Karpas-422 (cell line): Measurements from ENCODE around the gene NQO1. TPM values are rescaled to one million over a fixed set of nuclear protein-coding genes. Genes with fewer than 3 reads are reported as not detected.

ENCODE experiments used
- DNase-seq: peaks from one replicate; pipeline ENCODE4 v3.0.0-alpha.2; 2015
- H2AFZ ChIP-seq: fragments of 200-600 bp; sonication (generic); 2 replicates; pipeline ENCODE4 v1.6.1; 2014; ENCODE audit warnings: antibody characterized with exemption, low read length, mixed read lengths
- H3K27ac ChIP-seq: fragments of 200-600 bp; sonication (generic); 2 replicates; pipeline ENCODE4 v1.5.1; 2014; ENCODE audit warnings: mild to moderate bottlenecking, low read length, moderate library complexity
- H3K27me3 ChIP-seq: fragments of 200-600 bp; sonication (generic); 2 replicates; pipeline ENCODE4 v1.6.1; 2014; ENCODE audit warnings: low read length, mixed read lengths
- H3K36me3 ChIP-seq: fragments of 200-600 bp; sonication (generic); 2 replicates; pipeline ENCODE4 v1.6.1; 2014; ENCODE audit warnings: low read length, mixed read lengths; ENCODE audit not compliant: insufficient read depth
- H3K4me1 ChIP-seq: fragments of 200-600 bp; sonication (generic); 2 replicates; pipeline ENCODE4 v1.6.1; 2014; ENCODE audit warnings: mild to moderate bottlenecking, low read length, mixed read lengths
- H3K4me2 ChIP-seq: fragments of 200-600 bp; sonication (generic); 2 replicates; pipeline ENCODE4 v1.6.1; 2014; ENCODE audit warnings: low read length, low read depth, mild to moderate bottlenecking; ENCODE audit not compliant: poor library complexity, severe bottlenecking
- H3K4me3 ChIP-seq: fragments of 200-600 bp; sonication (generic); 2 replicates; pipeline ENCODE4 v1.5.1; 2014; ENCODE audit warnings: mild to moderate bottlenecking, antibody characterized with exemption, low read length, mixed read lengths
- H3K79me2 ChIP-seq: fragments of 200-600 bp; sonication (generic); 2 replicates; pipeline ENCODE4 v1.6.1; 2014; ENCODE audit warnings: mild to moderate bottlenecking, low read length, mixed read lengths
- H3K9ac ChIP-seq: fragments of 200-600 bp; sonication (generic); 2 replicates; pipeline ENCODE4 v1.6.0; 2014; ENCODE audit warnings: low read length
- H3K9me2 ChIP-seq: fragments of 200-600 bp; sonication (generic), shearing (Covaris generic); replicated peaks from 2 replicates; pipeline ENCODE4 v1.6.0; 2014; ENCODE audit warnings: mild to moderate bottlenecking, low read length, moderate library complexity; ENCODE audit not compliant: insufficient read depth
- H3K9me3 ChIP-seq: fragments of 300-700, 200-600 bp; sonication (generic); 2 replicates; pipeline ENCODE4 v1.6.1; 2014; ENCODE audit warnings: low read length, mixed read lengths
- H4K20me1 ChIP-seq: fragments of 200-600 bp; sonication (generic); 2 replicates; pipeline ENCODE4 v1.6.1; 2014; ENCODE audit warnings: mild to moderate bottlenecking, antibody characterized with exemption, low read length, low read depth; ENCODE audit not compliant: insufficient read depth
- total RNA-seq: library from RNA; depleted of rRNA; stranded (reverse); fragments of >200 nt; shearing (Covaris generic); gene quantifications from 2 replicates; pipeline ENCODE4 v1.2.3, GENCODE V29; 2014; ENCODE audit warnings: low replicate concordance; rRNA removed

Gene NQO1
- 16.2 and 19.0 TPM in 2 replicates for total RNA-seq

DNA sequence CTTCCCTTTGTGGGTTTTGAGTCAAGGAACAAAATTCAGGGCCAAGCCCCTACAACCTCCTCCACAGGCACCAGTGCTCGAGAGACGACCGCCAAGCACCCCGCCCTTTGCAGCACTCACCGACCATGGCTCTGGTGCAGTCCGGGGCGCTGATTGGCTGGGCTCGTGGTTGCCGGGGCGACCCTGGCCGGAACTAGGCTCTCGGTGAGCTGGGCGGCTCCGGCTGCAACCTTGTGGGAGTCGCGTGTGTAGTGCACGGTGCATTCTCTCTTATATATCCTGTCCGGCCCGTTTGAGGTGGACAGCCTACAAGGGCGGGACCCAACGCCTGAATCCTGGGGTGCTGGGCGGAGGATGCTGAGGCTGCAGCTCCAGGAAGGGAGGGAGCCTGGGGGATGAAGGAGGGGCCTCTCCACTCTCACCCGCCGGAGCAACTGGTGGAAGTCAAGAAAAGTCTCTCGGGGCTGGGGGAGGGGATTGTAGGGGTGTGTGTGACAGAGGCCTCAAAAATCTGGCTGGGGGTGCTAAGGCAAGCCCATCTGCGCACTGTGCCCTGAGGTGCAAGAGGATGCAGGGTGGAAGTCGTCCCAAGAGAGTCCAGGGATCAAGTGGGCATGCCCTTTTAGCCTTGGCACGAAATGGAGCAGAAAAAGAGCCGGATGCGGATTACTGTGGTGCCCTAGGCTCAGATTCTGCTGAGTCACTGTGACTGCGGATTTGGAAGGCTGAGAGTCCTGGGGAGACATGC is at the start of gene NQO1:
TSS of gene NQO1 (minus strand) at position 248 of the 748 bp plus-strand sequence. CDS start at position 127, 121 bp downstream.
- Histone ChIP-seq H4K20me1 (no peaks in the 10 kb centered on the region), H3K9me3 (no peaks in the 10 kb centered on the region), H3K27me3 (no peaks in the 10 kb centered on the region), H3K27ac (peak within 1 kb of the TSS; percentile 86), H3K79me2 (peaks cover 8% of the 10 kb centered on the region; the same call in 1 of the 2 replicates), H3K9me2 (no peaks in the 10 kb centered on the region), H3K9ac (peak within 1 kb of the TSS; percentile 76), H3K4me3 (peak within 1 kb of the TSS; percentile 71), H3K4me1 (peaks cover 32% of the 10 kb centered on the region), H3K4me2 (peak within 1 kb of the TSS; percentile 88), H3K36me3 (no peaks in the 10 kb centered on the region), H2AFZ (peak within 1 kb of the TSS; percentile 46)
- DNase-seq: peak; percentile 97

DNA sequence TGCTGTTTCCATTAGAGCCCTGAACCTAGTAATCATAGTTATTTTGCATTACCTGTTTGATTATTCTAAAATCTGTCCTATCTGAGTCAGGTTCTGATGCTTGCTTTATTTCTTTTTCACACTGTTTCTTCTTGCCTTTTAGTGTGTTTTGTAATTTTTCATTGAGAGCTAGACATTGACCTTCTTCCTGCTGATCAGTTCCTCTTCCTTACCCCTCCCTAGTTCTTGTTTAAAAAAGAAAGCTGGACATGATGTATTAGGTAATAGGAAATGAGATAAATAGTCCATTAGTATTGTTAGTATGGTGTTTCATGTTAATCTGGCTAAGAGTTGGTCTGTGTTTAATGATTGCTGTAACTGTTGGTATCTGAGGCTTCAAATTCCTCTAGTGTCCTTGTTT is 49.2 kb upstream of the NQO1 start:
- Histone ChIP-seq H4K20me1 (no peaks in the 10 kb centered on the region), H3K36me3 (peaks cover 17% of the 10 kb centered on the region), H2AFZ (no peak overlapping the region), H3K27ac (peak overlapping the region; percentile 83; the same call in 1 of the 2 replicates), H3K9ac (no peak overlapping the region), H3K79me2 (peaks cover 77% of the 10 kb centered on the region), H3K4me3 (no peak overlapping the region), H3K9me3 (peaks cover 15% of the 10 kb centered on the region; the same call in 1 of the 2 replicates), H3K9me2 (no peaks in the 10 kb centered on the region), H3K4me1 (peaks cover 45% of the 10 kb centered on the region), H3K27me3 (no peaks in the 10 kb centered on the region), H3K4me2 (no peak overlapping the region)
- DNase-seq: no peak

DNA sequence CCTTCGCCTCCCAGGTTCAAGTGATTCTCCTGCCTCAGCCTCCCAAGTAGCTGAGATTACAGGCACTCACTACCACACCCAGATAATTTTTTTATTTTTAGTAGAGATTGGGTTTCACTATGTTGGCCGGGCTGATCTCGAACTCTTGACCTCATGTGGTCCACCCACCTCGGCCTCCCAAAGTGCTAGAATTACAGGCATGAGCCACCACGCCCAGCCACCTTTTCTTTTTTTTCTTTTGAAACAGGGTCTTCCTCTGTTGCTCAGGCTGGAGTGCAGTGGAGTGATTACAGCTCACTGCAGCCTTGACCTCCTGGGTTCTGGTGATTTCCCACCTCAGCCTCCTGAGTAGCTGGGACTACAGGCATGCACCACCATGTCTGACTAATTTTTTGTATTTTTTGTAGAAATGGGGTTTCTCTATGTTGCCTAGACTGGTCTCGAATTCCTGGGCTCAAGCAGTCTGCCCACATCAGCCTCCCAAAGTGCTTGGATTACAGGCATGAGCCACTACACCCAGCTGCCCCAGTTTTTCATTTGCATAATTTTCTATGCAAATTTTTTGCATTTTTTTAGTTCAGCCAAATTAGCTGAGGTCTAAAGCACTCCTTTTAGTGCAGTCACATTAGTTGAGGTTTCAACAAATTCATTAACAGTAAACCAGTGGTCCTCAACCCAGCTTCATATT is 47.0 kb upstream of the NQO1 start:
- peaks cover 15% of the 10 kb centered on the region; the same call in 1 of the 2 replicates for H3K9me3 ChIP-seq
- H2AFZ ChIP-seq: no peak overlapping the region
- H4K20me1 ChIP-seq: no peaks in the 10 kb centered on the region
- DNase-seq: peak; percentile 92
- H3K9me2 ChIP-seq: no peaks in the 10 kb centered on the region
- H3K4me2 ChIP-seq: peak overlapping the region; percentile 51
- peak overlapping the region; percentile 28; the same call in 1 of the 2 replicates for H3K4me3 ChIP-seq
- H3K27me3 ChIP-seq: no peaks in the 10 kb centered on the region
- peaks cover 17% of the 10 kb centered on the region for H3K36me3 ChIP-seq
- H3K79me2 ChIP-seq: peaks cover 81% of the 10 kb centered on the region
- H3K4me1 ChIP-seq: peaks cover 62% of the 10 kb centered on the region
- peak overlapping the region; percentile 83 for H3K27ac ChIP-seq
- H3K9ac ChIP-seq: peak overlapping the region; percentile 11

DNA sequence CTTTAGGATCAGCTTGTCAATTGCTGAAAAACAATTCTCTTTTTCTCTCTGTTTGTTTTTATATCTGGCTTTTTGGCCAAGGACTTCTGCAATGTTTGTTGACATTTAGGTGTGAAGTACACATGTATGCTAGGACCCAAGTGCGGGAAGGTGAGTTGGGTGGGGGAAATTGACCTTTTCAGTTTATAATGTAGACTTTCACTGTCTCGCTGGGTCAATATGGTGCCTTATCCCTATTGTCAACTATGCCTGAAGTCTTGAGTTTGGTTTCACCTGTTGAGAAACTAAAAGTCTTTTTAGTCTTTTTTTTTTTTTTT is 45.2 kb upstream of the NQO1 start:
- H3K36me3 ChIP-seq: peaks cover 17% of the 10 kb centered on the region
- H3K9ac ChIP-seq: no peak overlapping the region
- H3K9me2 ChIP-seq: no peaks in the 10 kb centered on the region
- H3K27ac ChIP-seq: peak overlapping the region; percentile 42
- DNase-seq: no peak
- H3K4me2 ChIP-seq: no peak overlapping the region
- H3K4me1 ChIP-seq: peaks cover 70% of the 10 kb centered on the region
- H3K79me2 ChIP-seq: peaks cover 85% of the 10 kb centered on the region
- H3K27me3 ChIP-seq: no peaks in the 10 kb centered on the region
- no peaks in the 10 kb centered on the region for H4K20me1 ChIP-seq
- H2AFZ ChIP-seq: no peak overlapping the region
- peaks cover 15% of the 10 kb centered on the region; the same call in 1 of the 2 replicates for H3K9me3 ChIP-seq
- H3K4me3 ChIP-seq: no peak overlapping the region

DNA sequence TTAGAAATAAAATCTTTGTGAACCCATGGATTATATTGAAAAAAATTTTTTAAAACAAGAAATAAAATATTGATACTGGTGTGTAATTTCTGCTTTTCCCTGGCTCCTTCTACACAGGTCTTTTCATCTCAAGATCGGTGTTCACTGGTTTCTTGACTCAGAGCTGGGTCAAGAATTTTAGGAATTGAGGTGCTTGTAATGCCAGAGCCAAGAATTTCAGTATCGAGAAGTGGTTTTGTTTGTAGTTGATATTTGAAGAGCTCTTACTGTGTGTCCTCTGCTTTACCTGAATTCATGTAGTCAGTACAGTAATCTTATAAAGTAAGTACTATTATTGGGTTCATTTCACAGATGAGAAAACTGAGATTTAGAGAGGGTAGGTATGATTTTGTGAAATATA is 43.0 kb upstream of the NQO1 start:
- no peaks in the 10 kb centered on the region for H3K27me3 ChIP-seq

DNA sequence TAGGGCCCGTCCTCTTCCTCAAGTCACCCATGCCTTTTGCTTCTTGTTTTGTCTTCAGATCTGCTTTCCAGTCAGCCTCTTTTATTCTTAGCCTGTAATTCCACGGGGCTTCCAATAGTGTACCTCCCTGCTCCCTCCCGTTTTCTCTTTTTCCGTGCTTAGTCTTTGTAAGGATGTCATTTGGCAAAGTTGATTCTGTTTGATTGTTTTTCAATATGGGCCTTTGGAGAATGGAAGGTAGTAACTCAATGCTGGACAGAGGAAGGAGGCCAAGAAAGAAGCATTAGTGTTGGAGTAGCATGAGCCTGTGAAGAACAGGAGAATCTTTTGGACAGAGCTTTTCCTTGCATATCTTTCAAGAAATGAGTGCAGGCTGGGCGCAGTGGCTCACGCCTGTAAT is 42.3 kb upstream of the NQO1 start:
- Histone ChIP-seq H3K4me1 (peaks cover 57% of the 10 kb centered on the region), H3K9me3 (no peaks in the 10 kb centered on the region), H2AFZ (no peak overlapping the region), H3K27me3 (no peaks in the 10 kb centered on the region), H3K9me2 (no peaks in the 10 kb centered on the region), H4K20me1 (no peaks in the 10 kb centered on the region), H3K4me3 (no peak overlapping the region), H3K36me3 (no peaks in the 10 kb centered on the region), H3K79me2 (peaks cover 82% of the 10 kb centered on the region), H3K9ac (no peak overlapping the region), H3K4me2 (no peak overlapping the region), H3K27ac (peak overlapping the region; percentile 48)
- DNase-seq: no peak

More for the DNA sequence above, 43.0 kb upstream of the NQO1 start:
- no peak for DNase-seq
- Histone ChIP-seq H3K79me2 (peaks cover 82% of the 10 kb centered on the region), H4K20me1 (no peaks in the 10 kb centered on the region), H3K4me3 (no peak overlapping the region), H3K9me3 (no peaks in the 10 kb centered on the region), H3K9me2 (no peaks in the 10 kb centered on the region), H3K4me2 (no peak overlapping the region), H3K9ac (no peak overlapping the region), H3K36me3 (no peaks in the 10 kb centered on the region), H2AFZ (no peak overlapping the region), H3K4me1 (peaks cover 62% of the 10 kb centered on the region), H3K27ac (peak overlapping the region; percentile 48)

DNA sequence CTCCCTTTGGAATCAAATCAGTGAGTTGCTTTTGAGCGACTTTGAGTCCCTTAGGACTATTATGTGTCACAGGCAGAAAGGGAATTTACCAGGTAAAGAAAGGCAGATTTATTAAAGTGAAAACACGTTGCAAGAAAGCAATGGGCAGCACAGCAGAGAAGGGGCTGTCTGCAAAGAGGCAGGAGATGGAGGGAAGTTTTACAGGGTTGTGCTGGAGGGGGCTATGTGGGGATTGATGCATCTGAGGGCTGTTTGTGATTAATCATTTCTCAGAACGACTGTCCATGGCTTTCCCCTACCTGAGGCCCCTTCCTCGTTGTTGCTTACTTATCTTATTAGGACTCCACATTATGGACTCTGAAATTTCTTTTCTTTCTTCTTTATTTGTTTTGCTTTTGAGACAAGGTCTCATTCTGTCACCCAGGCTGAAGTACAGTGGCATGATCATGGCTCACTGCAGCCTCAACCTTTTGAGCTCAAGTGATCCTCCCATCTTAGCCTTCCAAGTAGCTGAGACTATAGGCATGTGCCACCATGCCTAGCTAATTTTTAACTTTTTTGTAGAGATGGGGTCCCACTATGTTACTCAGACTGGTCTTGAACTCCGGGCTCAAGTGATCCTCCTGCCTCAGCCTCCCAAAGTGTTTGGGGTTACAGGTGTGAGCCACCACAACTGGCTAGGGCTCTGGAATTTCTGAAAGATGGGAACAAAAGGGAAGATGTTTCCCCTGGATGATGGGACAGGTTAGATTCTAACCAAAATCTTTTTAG is 41.3 kb upstream of the NQO1 start:
- Histone ChIP-seq H3K9me3 (no peaks in the 10 kb centered on the region), H3K9ac (no peak overlapping the region), H3K9me2 (no peaks in the 10 kb centered on the region), H3K79me2 (peaks cover 84% of the 10 kb centered on the region), H2AFZ (no peak overlapping the region), H3K4me2 (no peak overlapping the region), H4K20me1 (no peaks in the 10 kb centered on the region), H3K27ac (no peak overlapping the region; the same call in 1 of the 2 replicates), H3K4me3 (no peak overlapping the region), H3K4me1 (peaks cover 56% of the 10 kb centered on the region), H3K36me3 (no peaks in the 10 kb centered on the region), H3K27me3 (no peaks in the 10 kb centered on the region)
- DNase-seq: no peak

DNA sequence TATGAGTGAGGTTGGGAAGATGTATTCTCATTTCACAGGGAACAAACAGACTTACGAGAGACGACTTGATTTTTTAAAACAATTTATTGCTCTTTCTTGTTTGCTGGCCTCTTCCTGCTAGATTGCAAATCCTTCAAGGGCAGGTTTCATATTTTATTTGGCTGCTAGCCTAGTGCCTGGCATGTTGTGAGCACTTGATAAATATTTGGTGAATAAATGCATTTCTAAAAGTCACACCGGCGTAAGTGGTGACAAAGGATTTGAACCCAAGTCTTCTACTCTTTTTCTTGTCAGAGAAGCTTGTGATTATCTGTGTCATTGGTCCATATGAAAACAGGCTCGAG is 37.2 kb upstream of the NQO1 start:
- H3K9ac ChIP-seq: peak overlapping the region; percentile 88
- no peaks in the 10 kb centered on the region for H3K9me2 ChIP-seq
- no peaks in the 10 kb centered on the region for H3K36me3 ChIP-seq
- H2AFZ ChIP-seq: no peak overlapping the region
- no peaks in the 10 kb centered on the region for H3K9me3 ChIP-seq
- H3K27me3 ChIP-seq: no peaks in the 10 kb centered on the region
- H3K27ac ChIP-seq: no peak overlapping the region
- H3K4me3 ChIP-seq: peak overlapping the region; percentile 93; the same call in 1 of the 2 replicates
- no peak for DNase-seq
- peak overlapping the region; percentile 79 for H3K4me2 ChIP-seq
- peaks cover 30% of the 10 kb centered on the region for H3K4me1 ChIP-seq
- H4K20me1 ChIP-seq: no peaks in the 10 kb centered on the region
- H3K79me2 ChIP-seq: peaks cover 49% of the 10 kb centered on the region
